Panc1 (cell line): Measurements from ENCODE around the gene ABCB8.

Experiments
- TCF7L2 ChIP-seq: IDR thresholded peaks from 2 replicates; pipeline ENCODE4 v1.6.1; 2011; ENCODE audit warnings: mild to moderate bottlenecking, low read depth, low read length, inconsistent platforms
- TF ChIP-seq, protein P1 (sequence below): fragments of 450-650 bp; IDR thresholded peaks from 2 replicates; pipeline ENCODE4 v1.5.1; 2017; ENCODE audit warnings: mild to moderate bottlenecking

DNA sequence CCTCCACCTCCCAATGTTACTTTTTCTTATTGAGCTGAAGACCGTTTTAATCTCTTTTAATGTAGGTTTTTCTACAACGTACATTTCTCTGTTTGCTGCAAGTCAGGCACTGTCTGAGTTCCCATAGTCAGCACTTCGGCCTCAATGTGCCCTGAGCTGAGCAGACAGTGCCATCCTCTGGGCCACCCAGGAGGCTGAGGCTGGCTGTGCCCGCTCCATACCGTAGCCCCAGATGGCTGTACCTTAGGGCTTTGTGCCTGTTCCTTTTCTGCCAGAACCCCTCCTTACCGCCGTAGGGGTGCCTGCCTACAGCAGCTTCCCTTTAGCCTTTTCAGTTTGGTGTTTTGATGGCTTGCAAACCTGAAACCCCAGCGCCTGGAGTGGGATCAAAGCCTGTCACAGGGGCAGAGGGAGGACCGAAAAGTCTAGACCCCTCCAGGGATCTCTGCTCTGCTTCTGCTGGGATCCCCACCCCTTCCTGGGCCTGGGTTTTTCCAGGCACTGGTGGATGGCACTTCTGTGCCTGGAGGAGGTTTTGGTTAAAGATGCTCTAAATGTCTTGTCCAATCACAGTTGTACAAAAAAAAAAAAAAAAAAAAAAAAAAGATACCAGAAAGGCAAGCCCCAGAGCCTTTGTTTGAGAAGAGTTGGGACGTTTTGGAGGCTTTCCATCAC, 67.0 kb downstream of the ABCB8 start:
- TF ChIP-seq, protein P1, sequence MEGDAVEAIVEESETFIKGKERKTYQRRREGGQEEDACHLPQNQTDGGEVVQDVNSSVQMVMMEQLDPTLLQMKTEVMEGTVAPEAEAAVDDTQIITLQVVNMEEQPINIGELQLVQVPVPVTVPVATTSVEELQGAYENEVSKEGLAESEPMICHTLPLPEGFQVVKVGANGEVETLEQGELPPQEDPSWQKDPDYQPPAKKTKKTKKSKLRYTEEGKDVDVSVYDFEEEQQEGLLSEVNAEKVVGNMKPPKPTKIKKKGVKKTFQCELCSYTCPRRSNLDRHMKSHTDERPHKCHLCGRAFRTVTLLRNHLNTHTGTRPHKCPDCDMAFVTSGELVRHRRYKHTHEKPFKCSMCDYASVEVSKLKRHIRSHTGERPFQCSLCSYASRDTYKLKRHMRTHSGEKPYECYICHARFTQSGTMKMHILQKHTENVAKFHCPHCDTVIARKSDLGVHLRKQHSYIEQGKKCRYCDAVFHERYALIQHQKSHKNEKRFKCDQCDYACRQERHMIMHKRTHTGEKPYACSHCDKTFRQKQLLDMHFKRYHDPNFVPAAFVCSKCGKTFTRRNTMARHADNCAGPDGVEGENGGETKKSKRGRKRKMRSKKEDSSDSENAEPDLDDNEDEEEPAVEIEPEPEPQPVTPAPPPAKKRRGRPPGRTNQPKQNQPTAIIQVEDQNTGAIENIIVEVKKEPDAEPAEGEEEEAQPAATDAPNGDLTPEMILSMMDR = no peak
- no peak for TF ChIP-seq TCF7L2
